Fibroblast of skin of abdomen (primary cell): ENCODE results near the gene CCDC92.

Experiments
- DNase-seq: peaks from one replicate; pipeline ENCODE4 v3.0.0-alpha.2; 2013

Gene CCDC92

GRCh38 chr12:123908884-123909725, 63.5 kb downstream of the CCDC92 start:
- no peak for DNase-seq

- peak; percentile 27 for DNase-seq
Measured at GRCh38 chr12:123907726-123908476, 64.7 kb downstream of the CCDC92 start.

GRCh38 chr12:123906711-123907420, 65.8 kb downstream of the CCDC92 start:
- no peak for DNase-seq

GRCh38 chr12:123905319-123905925, 67.2 kb downstream of the CCDC92 start:
- peak; percentile 84 for DNase-seq

DNA sequence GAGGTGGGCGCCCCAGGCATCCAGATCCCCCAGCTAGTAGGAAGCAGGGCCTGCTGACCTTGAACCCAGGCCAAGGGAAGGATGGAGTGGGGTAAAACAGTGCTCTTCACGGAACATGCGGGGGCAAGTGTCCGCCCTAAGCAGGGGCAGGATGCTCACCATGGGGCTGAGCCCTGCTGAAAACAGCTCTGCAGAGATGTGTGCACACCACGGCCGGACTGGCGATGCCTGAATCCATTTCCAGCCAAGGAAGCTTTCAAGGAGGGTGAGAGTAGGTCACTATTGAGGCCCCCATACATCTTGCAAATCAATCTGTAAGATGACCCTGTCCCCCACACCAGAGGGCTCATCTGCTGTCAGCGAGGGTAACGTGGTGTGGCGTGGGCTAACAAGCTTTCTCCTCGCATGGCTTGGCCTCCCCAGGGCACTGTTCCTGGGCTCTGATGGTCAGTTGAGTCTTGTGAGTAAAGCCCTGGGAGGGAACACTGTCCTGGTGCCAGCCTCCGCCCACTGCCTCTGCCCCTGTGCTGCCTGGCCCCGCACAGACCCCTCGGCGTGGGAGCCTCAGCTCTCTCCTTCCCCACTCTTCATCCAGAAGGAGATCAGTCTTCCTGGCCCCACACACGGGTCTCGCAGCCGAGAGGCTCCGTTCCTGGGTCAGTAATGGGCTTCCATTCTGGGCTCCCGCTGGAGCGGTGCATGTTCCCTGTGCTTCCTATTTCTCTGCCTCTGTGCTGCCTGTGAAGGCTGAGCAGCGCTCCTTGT, 69.1 kb downstream of the CCDC92 start:
- DNase-seq, result no peak

GRCh38 chr12:123902821-123903220, 69.8 kb downstream of the CCDC92 start:
- no peak for DNase-seq

DNA sequence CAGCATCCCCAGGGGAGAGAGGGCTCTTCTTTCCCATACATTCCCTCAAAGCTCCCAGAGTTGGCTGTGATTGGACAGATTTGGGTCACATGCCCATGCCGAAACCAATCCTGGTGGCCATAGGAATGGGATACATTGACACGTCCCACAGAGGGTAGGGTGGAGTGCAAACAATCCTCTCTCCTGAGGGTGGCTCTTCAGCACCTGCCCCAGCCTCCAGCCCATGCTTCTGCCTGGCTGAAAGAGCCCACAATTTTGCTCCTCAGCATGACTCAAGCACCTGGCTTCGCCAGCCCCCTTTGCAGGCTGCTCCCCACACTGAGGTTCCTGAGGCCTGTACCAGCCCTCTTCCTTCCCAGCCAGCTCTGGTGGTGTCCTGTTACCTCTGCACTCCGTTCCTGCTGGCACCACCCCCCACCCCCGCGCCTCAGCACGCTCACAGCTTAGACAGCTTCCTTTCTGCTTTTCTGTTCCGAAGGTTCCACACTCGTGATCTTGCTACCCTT, 71.7 kb downstream of the CCDC92 start:
- DNase-seq, result peak; percentile 32

DNA sequence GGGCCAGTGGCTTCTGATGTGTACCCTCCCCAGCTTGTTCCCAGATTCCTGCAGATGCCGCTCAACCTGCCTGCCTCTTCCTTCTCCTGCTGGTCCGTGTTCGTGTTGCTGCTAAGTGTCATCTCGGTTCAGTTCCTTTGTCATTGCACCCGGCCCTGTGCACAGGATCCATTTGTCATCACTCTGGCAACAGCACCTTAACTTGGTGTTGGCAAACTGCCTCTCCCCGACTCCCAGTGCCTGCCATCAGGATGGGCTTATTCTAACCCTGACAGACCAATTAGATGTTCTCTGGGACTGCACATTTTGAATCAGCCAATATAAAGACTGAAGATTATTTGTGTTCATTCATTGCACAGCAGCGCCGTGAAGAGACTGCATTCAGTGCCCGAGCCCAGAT, 73.3 kb downstream of the CCDC92 start:
- DNase-seq, result no peak

- no peak for DNase-seq
Measured at GRCh38 chr12:123898673-123899072, 74.0 kb downstream of the CCDC92 start.

DNA sequence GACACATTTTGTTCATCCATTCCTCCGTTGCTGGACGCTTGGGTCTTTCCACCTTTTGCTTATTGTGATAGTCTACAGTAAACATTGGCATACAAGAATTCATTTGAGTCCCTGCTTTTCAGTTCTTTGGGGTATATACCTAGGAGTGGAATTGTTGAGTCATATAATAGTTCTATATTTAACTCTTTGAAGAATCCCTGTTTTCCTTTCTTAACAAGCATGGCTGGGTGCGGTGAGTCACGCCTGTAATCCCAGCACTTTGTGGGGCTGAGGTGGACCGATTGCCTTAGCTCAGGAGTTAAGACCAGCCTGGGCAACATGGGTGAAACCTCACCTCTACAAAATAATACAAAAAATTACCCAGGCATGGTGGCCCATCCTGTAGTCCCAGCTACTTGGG, 75.4 kb downstream of the CCDC92 start:
- peak; percentile 84 for DNase-seq

GRCh38 chr12:123896767-123897166, 75.9 kb downstream of the CCDC92 start:
- peak; percentile 81 for DNase-seq

DNA sequence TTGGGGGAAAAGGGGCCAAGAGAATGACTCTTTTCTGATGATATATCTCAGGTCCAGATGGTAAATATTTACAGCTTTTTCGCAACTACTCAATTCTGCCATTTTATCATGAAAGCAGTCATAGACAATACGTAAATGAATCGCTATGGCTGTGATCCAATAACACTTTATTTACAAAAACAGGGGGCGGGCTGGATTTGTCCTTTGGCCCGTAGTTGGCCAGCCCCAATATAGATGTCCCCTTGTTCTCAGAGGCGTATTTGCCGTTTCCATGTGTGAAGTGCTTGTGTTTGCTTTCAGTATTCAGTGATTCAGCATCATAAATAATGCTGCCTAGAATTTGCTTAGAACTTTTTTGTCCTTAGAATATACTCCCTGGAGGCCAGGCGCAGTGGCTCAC, 77.2 kb downstream of the CCDC92 start:
- no peak for DNase-seq

- DNase-seq, result peak; percentile 45
Measured at GRCh38 chr12:123894823-123895345, 77.7 kb downstream of the CCDC92 start.

- DNase-seq, result no peak
Measured at GRCh38 chr12:123893276-123893675, 79.4 kb downstream of the CCDC92 start.

DNA sequence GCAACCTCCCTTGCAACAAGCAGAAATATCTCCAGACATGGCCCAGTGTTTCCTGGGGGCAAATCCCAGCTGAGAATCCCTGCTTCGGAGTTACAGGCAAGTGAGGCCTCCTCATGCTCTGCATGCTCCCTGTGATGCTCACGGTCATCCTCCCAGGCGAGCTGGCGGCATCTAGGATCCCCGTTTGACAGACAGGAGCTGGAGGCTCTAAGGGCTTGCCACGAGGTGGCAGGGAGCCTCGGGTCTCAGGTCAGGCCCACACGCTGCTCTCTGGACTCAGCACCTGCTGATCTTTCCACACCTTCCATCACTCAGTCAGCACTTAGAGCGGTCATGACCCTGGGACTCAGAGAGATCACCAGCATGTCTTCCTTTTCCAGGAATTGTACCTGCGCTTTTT, 79.8 kb downstream of the CCDC92 start:
- no peak for DNase-seq

DNA sequence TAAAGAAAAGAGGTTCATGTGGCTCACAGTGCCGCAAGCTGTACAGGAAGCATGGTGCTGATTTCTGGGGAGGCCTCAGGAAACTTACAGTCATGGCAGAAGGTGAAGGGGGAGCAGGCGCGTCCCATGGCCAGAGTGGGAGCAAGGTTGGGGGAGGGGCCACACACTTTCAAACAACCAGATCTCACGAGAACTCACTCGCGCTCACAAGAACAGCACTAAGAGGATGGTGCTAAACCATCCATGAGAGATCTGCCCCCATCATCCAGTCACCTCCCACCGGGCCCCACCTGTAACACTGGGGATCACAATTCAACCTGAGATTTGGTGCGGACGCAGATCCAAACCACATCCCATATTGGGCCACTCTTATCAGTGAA, 80.5 kb downstream of the CCDC92 start:
- DNase-seq, result no peak

GRCh38 chr12:123891516-123892179, 81.0 kb downstream of the CCDC92 start:
- DNase-seq, result no peak

DNA sequence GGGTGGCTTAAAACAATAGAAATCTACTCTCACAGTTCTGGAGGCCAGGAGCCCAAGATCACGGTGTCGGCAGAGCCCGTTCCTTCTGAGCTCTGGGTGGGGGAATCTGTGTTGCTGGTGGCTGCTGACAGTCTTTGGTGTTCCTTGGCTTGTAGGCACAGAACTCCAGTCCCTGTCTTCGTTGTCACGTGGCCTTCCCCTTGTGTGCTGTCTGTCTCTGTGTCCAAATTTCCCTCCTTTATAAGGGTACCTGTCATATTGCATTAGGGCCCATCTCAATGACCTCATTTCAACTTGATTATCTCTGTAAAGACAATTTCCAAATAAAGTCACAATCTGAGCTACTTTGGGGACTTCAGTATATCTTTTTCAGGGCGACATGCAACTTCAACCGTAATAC, 81.6 kb downstream of the CCDC92 start:
- DNase-seq, result no peak

DNA sequence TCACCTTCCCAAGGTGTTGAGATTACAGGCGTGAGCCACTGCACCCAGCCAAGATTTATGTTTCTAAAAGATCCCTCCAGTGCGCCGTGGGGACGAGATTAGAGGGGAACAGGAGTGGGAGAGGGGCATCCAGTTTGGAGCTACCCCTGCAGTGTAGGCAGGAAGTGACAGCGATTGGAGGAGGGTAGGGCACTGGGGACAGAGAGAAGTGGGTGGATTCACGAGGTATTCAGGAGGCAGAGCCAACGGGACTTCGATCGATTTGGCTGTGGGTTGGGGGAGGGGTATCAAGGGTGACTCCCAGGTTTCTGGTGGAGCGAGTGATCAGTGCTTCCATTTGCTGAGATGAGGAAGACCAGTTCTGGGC, 82.1 kb downstream of the CCDC92 start:
- no peak for DNase-seq

GRCh38 chr12:123889848-123890535, 82.6 kb downstream of the CCDC92 start:
- no peak for DNase-seq

DNA sequence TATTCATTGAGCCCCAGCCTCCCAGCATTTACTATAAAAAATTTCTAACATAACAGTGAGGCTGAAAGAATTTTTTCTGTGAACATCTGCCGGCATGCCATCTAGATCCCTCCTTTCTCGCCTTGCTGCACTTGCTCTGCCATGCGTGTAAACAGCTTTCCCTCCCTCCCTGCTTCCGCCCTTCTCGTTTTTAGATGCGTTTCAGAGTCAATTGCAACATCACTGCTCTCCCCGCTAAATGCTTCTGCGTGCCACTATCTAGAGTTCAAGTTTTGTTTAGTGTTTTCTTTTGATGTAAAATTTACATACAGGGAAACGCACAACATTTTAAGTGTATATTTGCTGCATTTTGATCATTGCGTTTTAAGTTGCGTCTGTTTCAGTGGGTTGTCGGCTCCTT, 83.6 kb downstream of the CCDC92 start:
- DNase-seq, result no peak
